NCI-H1694 (cell line): Measurements from ENCODE around the gene PAN2.
A peak's percentile ranks its signal among the peaks of the same experiment; 100 is the strongest.
"Not testable (repeated sequence)": the region's sequence is repeated elsewhere in the genome, so short reads cannot be mapped to it uniquely, and the experiment has no call there.

Source experiments
- DNase-seq: peaks from one replicate; lab custom pipeline; 2025; lab: John Stamatoyannopoulos, UW

Gene PAN2

GRCh38 chr12:56341616-56342015 is 7.8 kb upstream of the PAN2 start:
- no peak for DNase-seq

GRCh38 chr12:56339158-56339422 is 5.3 kb upstream of the PAN2 start:
- no peak for DNase-seq

GRCh38 chr12:56338308-56339157 is 4.7 kb upstream of the PAN2 start, which contains the start of gene IL23A:
Gene IL23A (plus strand): TSS chr12:56338884. CDS start chr12:56339045, 161 bp downstream.
- DNase-seq: no peak

- no peak for DNase-seq
Observed at GRCh38 chr12:56337753-56338251, 4.0 kb upstream of the PAN2 start.

GRCh38 chr12:56336361-56337167 is 2.8 kb upstream of the PAN2 start:
- no peak for DNase-seq

- DNase-seq: not testable (repeated sequence)
Observed at GRCh38 chr12:56335527-56335926, 1.7 kb upstream of the PAN2 start.

GRCh38 chr12:56334490-56334793 is 642 bp upstream of the PAN2 start:
- no peak for DNase-seq

GRCh38 chr12:56333197-56333678 is 562 bp downstream of the PAN2 start:
- DNase-seq: no peak

- no peak for DNase-seq
Observed at GRCh38 chr12:56332512-56333196, 1.1 kb downstream of the PAN2 start.

GRCh38 chr12:56330936-56331490 is 2.8 kb downstream of the PAN2 start:
- no peak for DNase-seq

- no peak for DNase-seq
Observed at GRCh38 chr12:56326533-56326932, 7.3 kb downstream of the PAN2 start.

- DNase-seq: no peak
Observed at GRCh38 chr12:56326126-56326525, 7.7 kb downstream of the PAN2 start.

- no peak for DNase-seq
Observed at GRCh38 chr12:56324206-56324605, 9.6 kb downstream of the PAN2 start.

- not testable (repeated sequence) for DNase-seq
Observed at GRCh38 chr12:56321610-56322009, 12.2 kb downstream of the PAN2 start.

- no peak for DNase-seq
Observed at GRCh38 chr12:56321027-56321426, 12.8 kb downstream of the PAN2 start.

GRCh38 chr12:56317675-56318074 is 16.1 kb downstream of the PAN2 start:
- no peak for DNase-seq

- peak; percentile 84 for DNase-seq
Observed at GRCh38 chr12:56315622-56316473, 18.0 kb downstream of the PAN2 start, which contains the start of gene CNPY2. Gene CNPY2 (minus strand): TSS chr12:56315988. CDS start chr12:56315217, 771 bp downstream.

GRCh38 chr12:56315249-56315621 is 18.6 kb downstream of the PAN2 start:
- DNase-seq: no peak

- no peak for DNase-seq
Observed at GRCh38 chr12:56311003-56311402, 22.8 kb downstream of the PAN2 start.

- DNase-seq: no peak
Observed at GRCh38 chr12:56308714-56309113, 25.1 kb downstream of the PAN2 start.
